Trophoblast cell (in vitro differentiated cells and primary cell): Measurements from ENCODE around the gene LDLRAP1.

Source experiments
- DNase-seq, 2 donors: peaks; one replicate each; pipeline ENCODE4 v3.0.0-alpha.2; 2016
- H2AFZ ChIP-seq: 2 replicates; pipeline ENCODE4 v1.6.1; 2013; ENCODE audit warnings: low read length, moderate library complexity, mild to moderate bottlenecking; ENCODE audit not compliant: insufficient read depth, poor library complexity
- H2AK5ac ChIP-seq: 2 replicates; pipeline ENCODE4 v1.6.1; 2013; ENCODE audit warnings: mild to moderate bottlenecking, low read length
- H2BK120ac ChIP-seq: 2 replicates; pipeline ENCODE4 v1.6.1; 2013; ENCODE audit warnings: low read length, mild to moderate bottlenecking, moderate library complexity; ENCODE audit not compliant: insufficient read depth, poor library complexity
- H2BK12ac ChIP-seq: 2 replicates; pipeline ENCODE4 v1.6.1; 2013; ENCODE audit warnings: mild to moderate bottlenecking, low read length, moderate library complexity
- H2BK5ac ChIP-seq: 2 replicates; pipeline ENCODE4 v1.6.1; 2013; ENCODE audit warnings: low read length, low read depth, moderate library complexity, mild to moderate bottlenecking; ENCODE audit not compliant: poor library complexity
- H3K14ac ChIP-seq: 2 replicates; pipeline ENCODE4 v1.6.1; 2013; ENCODE audit warnings: mild to moderate bottlenecking, low read length
- H3K18ac ChIP-seq: 2 replicates; pipeline ENCODE4 v1.6.1; 2013; ENCODE audit warnings: mild to moderate bottlenecking, low read length
- H3K23ac ChIP-seq: 2 replicates; pipeline ENCODE4 v1.6.1; 2013; ENCODE audit warnings: low read length
- H3K27ac ChIP-seq: 2 replicates; pipeline ENCODE4 v1.5.1; 2013; ENCODE audit warnings: low read depth, mild to moderate bottlenecking, inconsistent platforms, low read length, moderate library complexity
- H3K27me3 ChIP-seq: 2 replicates; pipeline ENCODE4 v1.6.1; 2013; ENCODE audit warnings: inconsistent platforms, mild to moderate bottlenecking, low read length, moderate library complexity; ENCODE audit not compliant: insufficient read depth
- H3K36me3 ChIP-seq, 2 experiments: 1 replicate in 1 of 2; 2 replicates in 1 of 2; pipeline ENCODE4 v1.6.1; 2013; ENCODE audit warnings: low read length in 2 of 2, mild to moderate bottlenecking in 2 of 2, moderate library complexity in 1 of 2; ENCODE audit not compliant: insufficient read depth in 2 of 2, control insufficient read depth in 1 of 2
- H3K4ac ChIP-seq: 2 replicates; pipeline ENCODE4 v1.6.1; 2013; ENCODE audit warnings: low read depth, mild to moderate bottlenecking, low read length, moderate library complexity
- H3K4me1 ChIP-seq, 2 experiments: 1 replicate in 1 of 2; 2 replicates in 1 of 2; pipeline ENCODE4 v1.6.1; 2013; ENCODE audit warnings: low read length in 2 of 2, mild to moderate bottlenecking in 2 of 2, moderate library complexity in 1 of 2; ENCODE audit not compliant: insufficient read depth in 2 of 2, control insufficient read depth in 1 of 2
- H3K4me2 ChIP-seq: 2 replicates; pipeline ENCODE4 v1.6.1; 2013; ENCODE audit warnings: inconsistent platforms, mild to moderate bottlenecking, low read length, moderate library complexity
- H3K4me3 ChIP-seq: 2 replicates; pipeline ENCODE4 v1.5.1; 2013; ENCODE audit warnings: mild to moderate bottlenecking, low read depth, low read length, inconsistent platforms
- H3K79me1 ChIP-seq: one replicate; pipeline ENCODE4 v1.6.1; 2013; ENCODE audit warnings: low read length
- H3K79me2 ChIP-seq: 2 replicates; pipeline ENCODE4 v1.6.1; 2013; ENCODE audit warnings: low read length, mild to moderate bottlenecking; ENCODE audit not compliant: control insufficient read depth, insufficient read depth, poor library complexity
- H3K9ac ChIP-seq: 2 replicates; pipeline ENCODE4 v1.6.1; 2013; ENCODE audit warnings: mild to moderate bottlenecking, low read length
- H3K9me3 ChIP-seq: 2 replicates; pipeline ENCODE4 v1.6.1; 2013; ENCODE audit warnings: low read depth, mild to moderate bottlenecking, control low read depth, inconsistent platforms, low read length; ENCODE audit not compliant: insufficient read depth
- H4K12ac ChIP-seq: 2 replicates; pipeline ENCODE4 v1.6.1; 2013; ENCODE audit warnings: low read depth, mild to moderate bottlenecking, low read length, moderate library complexity
- H4K8ac ChIP-seq: 2 replicates; pipeline ENCODE4 v1.6.1; 2013; ENCODE audit warnings: low read depth, mild to moderate bottlenecking, low read length, moderate library complexity
- H4K91ac ChIP-seq: one replicate; pipeline ENCODE4 v1.6.1; 2013; ENCODE audit warnings: low read depth, mild to moderate bottlenecking, low read length, moderate library complexity
- WGBS: extraction: QIAGEN DNeasy Blood & Tissue Kit; methylation state at CpG from one replicate; pipeline ENCODE4 v1.1.7; 2013; ENCODE audit warnings: missing lambda C conversion rate; ENCODE audit not compliant: insufficient read length, insufficient coverage; ENCODE audit errors: extremely low coverage; 5-methylcytosine and 5-hydroxymethylcytosine counted together

Gene LDLRAP1

GRCh38 chr1:25527226-25527846, 16.1 kb upstream of the LDLRAP1 start:
- no peak overlapping the region for H3K18ac ChIP-seq
- no peak overlapping the region for H3K9ac ChIP-seq
- no peak overlapping the region for H3K23ac ChIP-seq
- H3K4me3 ChIP-seq, result no peak overlapping the region
- no peaks in the 10 kb centered on the region for H3K9me3 ChIP-seq
- H3K36me3 ChIP-seq, result no peaks in the 10 kb centered on the region
- H4K12ac ChIP-seq, result no peak overlapping the region
- H2BK120ac ChIP-seq, result no peak overlapping the region
- no peak overlapping the region for H3K14ac ChIP-seq
- no CpG with 5 or more reads among the region's 12 CpGs for WGBS
- H4K8ac ChIP-seq, result no peak overlapping the region
- no peaks in the 10 kb centered on the region for H3K4me1 ChIP-seq
- H2AFZ ChIP-seq, result no peak overlapping the region
- no peak overlapping the region for H3K4me2 ChIP-seq
- no peaks in the 10 kb centered on the region for H3K27me3 ChIP-seq
- DNase-seq, result no peak
- H4K91ac ChIP-seq, result no peak overlapping the region
- H3K27ac ChIP-seq, result no peak overlapping the region
- H3K79me1 ChIP-seq, result no peaks in the 10 kb centered on the region
- H2BK12ac ChIP-seq, result no peak overlapping the region
- H2BK5ac ChIP-seq, result no peak overlapping the region
- no peaks in the 10 kb centered on the region for H3K79me2 ChIP-seq
- no peak overlapping the region for H3K4ac ChIP-seq
- no peak overlapping the region for H2AK5ac ChIP-seq

DNA sequence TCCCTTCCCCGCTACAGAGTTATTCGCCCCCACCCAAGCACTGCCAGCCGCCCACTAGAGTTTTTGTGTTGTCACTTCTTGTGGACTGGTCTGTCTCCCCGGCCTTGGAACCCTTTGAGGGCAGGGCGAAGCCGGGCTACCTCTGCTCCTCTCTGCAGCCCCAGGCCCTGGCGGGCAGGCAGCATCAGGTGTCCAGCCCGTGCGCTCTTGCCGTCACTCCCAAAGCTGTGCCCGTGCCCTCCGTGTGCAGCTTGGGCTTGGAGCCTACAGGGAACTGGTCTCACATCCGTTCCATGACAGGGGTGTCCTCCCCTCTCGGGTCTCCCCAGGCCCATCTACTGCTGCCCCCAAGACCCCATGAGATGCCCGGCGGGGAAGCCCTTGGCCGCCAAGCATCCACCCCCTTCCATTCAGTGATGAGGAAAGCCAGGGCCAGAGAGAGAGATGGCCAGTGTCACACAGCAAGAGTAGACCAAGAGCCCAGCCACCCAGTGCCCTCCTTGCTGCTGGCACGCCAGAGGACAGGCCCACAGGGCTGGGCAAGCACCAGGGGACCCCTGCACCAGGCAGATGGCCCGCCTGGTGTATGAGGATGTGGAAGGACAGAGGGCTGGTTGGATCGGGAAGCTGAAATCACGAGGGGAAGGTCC, 15.3 kb upstream of the LDLRAP1 start:
- Histone ChIP-seq H3K9ac (no peak overlapping the region), H4K91ac (no peak overlapping the region), H3K9me3 (no peaks in the 10 kb centered on the region), H3K23ac (no peak overlapping the region), H2BK5ac (no peak overlapping the region), H3K27me3 (no peaks in the 10 kb centered on the region), H2AK5ac (no peak overlapping the region), H4K12ac (no peak overlapping the region), H3K79me2 (no peaks in the 10 kb centered on the region), H2AFZ (no peak overlapping the region), H2BK12ac (no peak overlapping the region), H3K4ac (no peak overlapping the region), H3K27ac (no peak overlapping the region), H3K36me3 (no peaks in the 10 kb centered on the region), H3K4me2 (no peak overlapping the region), H2BK120ac (no peak overlapping the region), H3K4me1 (no peaks in the 10 kb centered on the region), H3K18ac (no peak overlapping the region), H3K14ac (no peak overlapping the region), H4K8ac (no peak overlapping the region), H3K79me1 (no peaks in the 10 kb centered on the region), H3K4me3 (no peak overlapping the region)
- no CpG with 5 or more reads among the region's 21 CpGs for WGBS
- DNase-seq, result no peak

DNA sequence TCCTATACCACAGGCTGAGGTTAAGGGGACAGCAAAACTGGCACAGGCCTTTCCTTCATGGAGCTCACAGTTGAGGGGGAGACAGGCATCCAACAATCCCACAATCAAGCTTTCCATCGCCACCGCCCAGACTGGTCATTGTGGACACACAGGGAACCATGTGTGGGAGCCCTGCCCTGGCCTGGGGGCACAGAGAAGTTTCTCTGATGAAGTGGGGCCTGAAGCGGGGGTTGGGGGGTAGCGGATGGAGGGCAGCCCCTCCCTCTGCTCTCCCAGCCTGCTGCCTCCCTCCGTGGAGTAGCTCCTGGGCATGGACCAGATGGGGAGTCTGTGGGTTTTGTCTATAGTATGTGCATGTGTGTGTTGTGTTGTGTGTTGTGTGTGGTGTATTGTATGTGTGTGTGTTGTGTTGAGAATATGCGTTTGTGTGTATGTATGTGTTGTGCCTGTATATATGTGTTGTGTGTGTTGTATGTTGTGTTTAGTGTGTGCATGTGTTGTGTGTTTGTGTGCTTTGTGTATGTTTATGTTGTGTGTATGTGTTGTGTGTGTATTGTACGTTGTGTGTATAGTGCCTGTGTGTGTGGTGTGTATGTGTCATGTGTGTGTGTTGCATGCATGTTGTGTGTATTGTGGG, 14.4 kb upstream of the LDLRAP1 start:
- H3K4me2 ChIP-seq, result no peak overlapping the region
- H3K79me1 ChIP-seq, result no peaks in the 10 kb centered on the region
- H3K4ac ChIP-seq, result no peak overlapping the region
- no peaks in the 10 kb centered on the region for H3K9me3 ChIP-seq
- no peaks in the 10 kb centered on the region for H3K27me3 ChIP-seq
- no peak overlapping the region for H3K18ac ChIP-seq
- no peak for DNase-seq
- WGBS, result 100% methylated on average over 1 of the region's 7 CpGs
- no peak overlapping the region for H2BK120ac ChIP-seq
- H3K23ac ChIP-seq, result peak overlapping the region; percentile 14
- H3K4me1 ChIP-seq, result no peaks in the 10 kb centered on the region
- H3K4me3 ChIP-seq, result no peak overlapping the region
- no peak overlapping the region for H4K8ac ChIP-seq
- no peak overlapping the region for H2AK5ac ChIP-seq
- H3K36me3 ChIP-seq, result no peaks in the 10 kb centered on the region
- H4K91ac ChIP-seq, result no peak overlapping the region
- no peak overlapping the region for H2AFZ ChIP-seq
- no peak overlapping the region for H3K14ac ChIP-seq
- H3K79me2 ChIP-seq, result no peaks in the 10 kb centered on the region
- H3K9ac ChIP-seq, result no peak overlapping the region
- H4K12ac ChIP-seq, result no peak overlapping the region
- H3K27ac ChIP-seq, result no peak overlapping the region
- H2BK12ac ChIP-seq, result no peak overlapping the region
- H2BK5ac ChIP-seq, result no peak overlapping the region

DNA sequence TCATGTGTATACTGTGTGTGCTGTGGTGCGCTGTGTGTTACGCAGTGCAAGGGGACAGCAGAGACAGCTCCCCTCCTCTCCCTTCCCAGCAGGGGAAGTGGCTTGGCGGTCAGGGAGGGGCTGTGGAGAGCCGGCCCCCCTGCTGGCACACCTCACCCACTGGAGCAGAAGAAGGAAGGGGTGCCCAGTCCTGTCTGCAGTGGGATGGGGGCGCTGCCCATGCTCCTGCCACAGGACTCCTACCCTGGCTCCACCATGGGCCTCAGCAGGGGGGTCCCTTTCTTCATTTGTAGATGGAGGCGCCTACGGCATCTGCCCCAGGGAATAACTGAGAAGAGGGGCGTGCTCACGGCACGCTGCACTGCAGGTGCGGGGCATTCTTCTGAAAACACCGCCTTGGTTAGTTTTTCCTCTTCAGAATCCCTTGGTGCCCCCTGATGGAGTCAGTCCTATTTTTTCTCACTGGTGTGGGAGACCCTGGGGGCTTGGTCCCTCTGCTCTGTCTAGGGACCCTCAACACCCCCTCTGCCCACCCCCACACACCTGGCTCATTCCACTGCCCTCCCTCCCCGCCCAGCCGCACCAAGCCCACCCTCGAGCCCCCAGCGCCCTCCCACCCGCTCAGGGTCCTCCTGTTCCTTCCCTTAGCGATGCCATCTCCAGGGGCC, 13.8 kb upstream of the LDLRAP1 start:
- Histone ChIP-seq H3K79me2 (no peaks in the 10 kb centered on the region), H3K79me1 (no peaks in the 10 kb centered on the region), H3K4me2 (no peak overlapping the region), H3K27me3 (no peaks in the 10 kb centered on the region), H3K27ac (no peak overlapping the region), H4K8ac (no peak overlapping the region), H4K12ac (no peak overlapping the region), H3K9ac (no peak overlapping the region), H3K4me3 (no peak overlapping the region), H2BK12ac (no peak overlapping the region), H2BK120ac (no peak overlapping the region), H2AK5ac (no peak overlapping the region), H3K4ac (no peak overlapping the region), H4K91ac (no peak overlapping the region), H3K9me3 (no peaks in the 10 kb centered on the region), H2BK5ac (no peak overlapping the region), H3K36me3 (no peaks in the 10 kb centered on the region), H3K4me1 (no peaks in the 10 kb centered on the region), H3K18ac (no peak overlapping the region), H3K14ac (no peak overlapping the region), H3K23ac (no peak overlapping the region), H2AFZ (no peak overlapping the region)
- DNase-seq, result peak; percentile 25 to 31
- WGBS, result no CpG with 5 or more reads among the region's 18 CpGs
